Activated B cell treated with CpG ODN at 0.5 μM for 24 hours (primary cell): ENCODE measurements around the gene SDR42E2. TPM values are rescaled to one million over a fixed set of nuclear protein-coding genes. Genes with fewer than 3 reads are reported as not detected.

Experiments
- ATAC-seq: fragments of 200-7000 bp; cut with Tn5 transposase; one replicate; pipeline ENCODE4 v1.10.0; 2021; ENCODE audit warnings: low read depth, mild to moderate bottlenecking, moderate library complexity
- CTCF ChIA-PET: fragments of 350-600 bp; sonication (Branson Sonifier 250); formaldehyde crosslinking; loops from one replicate; lab custom pipeline; 2021; ENCODE audit warnings: antibody characterized with exemption; lab: Charles Lee
- POLR2A ChIA-PET: fragments of 350-600 bp; sonication (Branson Sonifier 250); formaldehyde crosslinking; loops from one replicate; lab custom pipeline; 2021; ENCODE audit warnings: antibody characterized with exemption; lab: Charles Lee
- DNase-seq: peaks from one replicate; pipeline ENCODE4 v3.0.0; 2022
- H3K27ac Mint-ChIP-seq: one replicate; pipeline ENCODE4 v1.8.0; 2020; ENCODE audit warnings: mixed read lengths
- H3K27me3 Mint-ChIP-seq: one replicate; pipeline ENCODE4 v1.8.0; 2021; ENCODE audit warnings: mixed read lengths
- H3K36me3 Mint-ChIP-seq: one replicate; pipeline ENCODE4 v1.8.0; 2021; ENCODE audit warnings: low read depth, mixed read lengths
- H3K4me1 Mint-ChIP-seq: one replicate; pipeline ENCODE4 v1.8.0; 2021; ENCODE audit warnings: mixed read lengths
- H3K4me3 Mint-ChIP-seq: one replicate; pipeline ENCODE4 v1.8.0; 2020; ENCODE audit warnings: mild to moderate bottlenecking, mixed read lengths
- H3K9me3 Mint-ChIP-seq: one replicate; pipeline ENCODE4 v1.8.0; 2020; ENCODE audit warnings: mixed read lengths
- CTCF ChIP-seq: fragments of 200-600 bp; IDR thresholded peaks from one replicate; pipeline ENCODE4 v1.8.0; 2022; ENCODE audit warnings: antibody characterized with exemption, mild to moderate bottlenecking
- intact Hi-C: fragments of 100-400 bp; cut with micrococcal nuclease; formaldehyde crosslinking; loops from one replicate; pipeline ENCODE4 v1.15.1; 2024
- total RNA-seq: library from RNA; stranded (reverse); gene quantifications from 2 replicates; pipeline ENCODE4 v1.2.3, GENCODE V29; 2022

The SDR42E2 gene
- total RNA-seq, 1 donor from 2014 or later = 0.18 TPM

- ChIA-PET POLR2A (interaction anchor here (0.6 to 8.8 kb wide), 10 partner anchors 11 to 368 kb away, joined by 3 to 154 read pairs (median 8); partner anchors contain the start of genes EEF2K, MOSMO, PDZD9 and POLR3E), CTCF (interaction anchor here (0.6 to 4.1 kb wide), 20 partner anchors 8 to 604 kb away, joined by 3 to 66 read pairs (median 4); partner anchors contain the start of genes EEF2K, PDZD9 and POLR3E)
- Mint-ChIP-seq H3K4me1 (peaks cover 51% of the 10 kb centered on the region), H3K27ac (peak overlapping the region; percentile 100), H3K27me3 (no peaks in the 10 kb centered on the region), H3K4me3 (no peak overlapping the region), H3K9me3 (no peaks in the 10 kb centered on the region), H3K36me3 (peaks cover 2% of the 10 kb centered on the region)
- no peak for ATAC-seq
- intact Hi-C loops = loop anchor here (1.0 to 5.0 kb wide), 4 partner anchors 89 to 481 kb away; partner anchors contain the start of gene PDZD9
- TF ChIP-seq CTCF = no peak
- no peak for DNase-seq
These were observed 25.9 kb downstream of the SDR42E2 start for GRCh38 chr16:22188267-22188594.

GRCh38 chr16:22188595-22189442, 26.5 kb downstream of the SDR42E2 start:
- ATAC-seq (no peak), DNase-seq (peak; percentile 26)
- H3K27ac Mint-ChIP-seq = peak overlapping the region; percentile 100
- CTCF ChIA-PET = interaction anchor here (0.6 to 4.1 kb wide), 21 partner anchors 9 to 606 kb away, joined by 3 to 66 read pairs (median 3); partner anchors contain the start of genes EEF2K, PDZD9 and POLR3E
- peaks cover 2% of the 10 kb centered on the region for H3K36me3 Mint-ChIP-seq
- H3K4me1 Mint-ChIP-seq = peaks cover 57% of the 10 kb centered on the region
- POLR2A ChIA-PET = interaction anchor here (0.6 to 8.8 kb wide), 10 partner anchors 11 to 369 kb away, joined by 3 to 154 read pairs (median 8); partner anchors contain the start of genes EEF2K, MOSMO, PDZD9 and POLR3E
- TF ChIP-seq CTCF = no peak
- H3K27me3 Mint-ChIP-seq = no peaks in the 10 kb centered on the region
- peak overlapping the region; percentile 95 for H3K4me3 Mint-ChIP-seq
- intact Hi-C loops = loop anchor here (1.0 to 5.0 kb wide), 4 partner anchors 90 to 482 kb away; partner anchors contain the start of gene PDZD9
- no peaks in the 10 kb centered on the region for H3K9me3 Mint-ChIP-seq

GRCh38 chr16:22189473-22190080, 27.3 kb downstream of the SDR42E2 start:
- ChIA-PET CTCF (interaction anchor here (0.7 to 4.1 kb wide), 10 partner anchors 8 to 607 kb away, joined by 3 to 66 read pairs (median 4); partner anchors contain the start of genes EEF2K, PDZD9 and POLR3E), POLR2A (interaction anchor here (1.2 to 8.8 kb wide), 8 partner anchors 10 to 239 kb away, joined by 3 to 154 read pairs (median 24); partner anchors contain the start of genes EEF2K, MOSMO, PDZD9 and POLR3E)
- intact Hi-C loops = loop anchor here (1.0 to 10.0 kb wide), 9 partner anchors 91 to 1289 kb away; partner anchors contain the start of genes CDR2, DCUN1D3, LYRM1 and METTL9
- Mint-ChIP-seq H3K4me1 (peaks cover 64% of the 10 kb centered on the region), H3K27me3 (no peaks in the 10 kb centered on the region), H3K9me3 (peaks cover under 1% of the 10 kb centered on the region), H3K27ac (peak overlapping the region; percentile 100), H3K36me3 (peaks cover 2% of the 10 kb centered on the region), H3K4me3 (peak overlapping the region; percentile 95)
- peak; percentile 31 for DNase-seq
- TF ChIP-seq CTCF = no peak
- ATAC-seq = no peak

GRCh38 chr16:22190081-22190775, 27.9 kb downstream of the SDR42E2 start:
- intact Hi-C loops = loop anchor here (1.0 to 10.0 kb wide), 7 partner anchors 107 to 1290 kb away; partner anchors contain the start of genes CDR2, DCUN1D3, LYRM1 and METTL9
- H3K27ac Mint-ChIP-seq = peak overlapping the region; percentile 100
- TF ChIP-seq CTCF = no peak
- H3K27me3 Mint-ChIP-seq = no peaks in the 10 kb centered on the region
- H3K4me3 Mint-ChIP-seq = peak overlapping the region; percentile 95
- H3K4me1 Mint-ChIP-seq = peaks cover 71% of the 10 kb centered on the region
- peaks cover 2% of the 10 kb centered on the region for H3K9me3 Mint-ChIP-seq
- ChIA-PET CTCF (interaction anchor here (0.6 to 4.1 kb wide), 6 partner anchors 17 to 239 kb away, joined by 3 to 66 read pairs (median 20); partner anchors contain the start of genes EEF2K, PDZD9 and POLR3E), POLR2A (interaction anchor here (1.2 to 8.8 kb wide), 9 partner anchors 9 to 239 kb away, joined by 3 to 154 read pairs (median 24); partner anchors contain the start of genes EEF2K, MOSMO, POLR3E and UQCRC2)
- ATAC-seq (peak; percentile 59), DNase-seq (peak; percentile 96)
- peaks cover 2% of the 10 kb centered on the region for H3K36me3 Mint-ChIP-seq
